ENCODE data around the gene METTL22. TPM values are rescaled to one million over a fixed set of nuclear protein-coding genes. Genes with fewer than 3 reads are reported as not detected.

METTL22 gene
- total RNA-seq, 4 donors from 2014 or later: 30.0 to 71.0 (median 53.9) TPM

GRCh38 chr16:8611122-8611521, 10.4 kb upstream of the METTL22 start:
- H3K4me3 ChIP-seq: no peak overlapping the region
- no peak overlapping the region for H3K27ac ChIP-seq
- no peaks in the 10 kb centered on the region for H3K36me3 ChIP-seq
- H3K27me3 ChIP-seq: no peaks in the 10 kb centered on the region
- no peaks in the 10 kb centered on the region for H3K9me3 ChIP-seq
- H3K4me1 ChIP-seq: no peaks in the 10 kb centered on the region
- intact Hi-C loops (cut with DNase I; ENCODE audit: low total_unique reads) (no loop called here), in situ Hi-C loops (cut with MboI; ENCODE audit: low pct_ligation_motif_present in 1 of 4, low pct_unique_long_range_greater_than_20kb in 1 of 4, low sequenced_read_pairs in 3 of 4) (no loop called here)
- no peak for DNase-seq
- TF ChIP-seq POLR2A (IDR thresholded peaks at IDR 0.05) (no peak), POLR2AphosphoS5 (IDR thresholded peaks at IDR 0.05) (no peak), EP300 (IDR thresholded peaks at IDR 0.05; ENCODE audit: low read depth) (no peak), CTCF (IDR thresholded peaks at IDR 0.05) (no peak)
- WGBS, 2 donors (ENCODE audit: low coverage in 1 of 2): 72% methylated on average over 4 of the region's 4 CpGs; no CpG with 5 or more reads in 1 of the 2 donors

GRCh38 chr16:8611886-8612600, 9.5 kb upstream of the METTL22 start:
- 70 to 87% methylated on average over 1 of the region's 1 CpG for WGBS, 2 donors (ENCODE audit: low coverage in 1 of 2)
- no peaks in the 10 kb centered on the region for H3K4me1 ChIP-seq
- no peak for DNase-seq
- H3K4me3 ChIP-seq: no peak overlapping the region
- no peaks in the 10 kb centered on the region for H3K27me3 ChIP-seq
- in situ Hi-C loops (cut with MboI; ENCODE audit: low pct_ligation_motif_present in 1 of 4, low pct_unique_long_range_greater_than_20kb in 1 of 4, low sequenced_read_pairs in 3 of 4): no loop called here
- no peak overlapping the region for H3K27ac ChIP-seq
- H3K36me3 ChIP-seq: no peaks in the 10 kb centered on the region
- no peaks in the 10 kb centered on the region for H3K9me3 ChIP-seq
- TF ChIP-seq POLR2AphosphoS5 (IDR thresholded peaks at IDR 0.05) (no peak), POLR2A (IDR thresholded peaks at IDR 0.05) (no peak), CTCF (IDR thresholded peaks at IDR 0.05) (no peak), EP300 (IDR thresholded peaks at IDR 0.05; ENCODE audit: low read depth) (no peak)
- intact Hi-C loops (cut with DNase I; ENCODE audit: low total_unique reads): no loop called here

GRCh38 chr16:8614435-8615029, 7.0 kb upstream of the METTL22 start:
- Histone ChIP-seq H3K27ac (no peak overlapping the region), H3K36me3 (no peaks in the 10 kb centered on the region), H3K9me3 (no peaks in the 10 kb centered on the region), H3K27me3 (no peaks in the 10 kb centered on the region), H3K4me1 (no peaks in the 10 kb centered on the region), H3K4me3 (no peak overlapping the region)
- whole genome bisulfite sequencing, 2 donors (ENCODE audit: low coverage in 1 of 2): 50 to 64% methylated on average over 9 of the region's 9 CpGs
- no peak for DNase-seq
- TF ChIP-seq POLR2A (IDR thresholded peaks at IDR 0.05): no peak
- TF ChIP-seq CTCF (IDR thresholded peaks at IDR 0.05): no peak
- TF ChIP-seq EP300 (IDR thresholded peaks at IDR 0.05; ENCODE audit: low read depth): no peak
- no peak for TF ChIP-seq POLR2AphosphoS5 (IDR thresholded peaks at IDR 0.05)
- intact Hi-C loops (cut with DNase I; ENCODE audit: low total_unique reads): no loop called here
- in situ Hi-C loops (cut with MboI; ENCODE audit: low pct_ligation_motif_present in 1 of 4, low pct_unique_long_range_greater_than_20kb in 1 of 4, low sequenced_read_pairs in 3 of 4): no loop called here

GRCh38 chr16:8619671-8620370, 1.7 kb upstream of the METTL22 start:
- DNase-seq: no peak
- 65 to 71% methylated on average over 4 to 5 of the region's 5 CpGs for WGBS, 2 donors (ENCODE audit: low coverage in 1 of 2)
- no peaks in the 10 kb centered on the region for H3K36me3 ChIP-seq
- H3K4me1 ChIP-seq: peaks cover 0 to 14% (median 4%) of the 10 kb centered on the region in 4 donors
- no peaks in the 10 kb centered on the region for H3K27me3 ChIP-seq
- H3K4me3 ChIP-seq: no peak overlapping the region
- intact Hi-C loops (cut with DNase I; ENCODE audit: low total_unique reads) (no loop called here), in situ Hi-C loops (cut with MboI; ENCODE audit: low pct_ligation_motif_present in 1 of 4, low pct_unique_long_range_greater_than_20kb in 1 of 4, low sequenced_read_pairs in 3 of 4) (no loop called here)
- no peak overlapping the region for H3K27ac ChIP-seq
- TF ChIP-seq EP300 (IDR thresholded peaks at IDR 0.05; ENCODE audit: low read depth): no peak
- no peak for TF ChIP-seq CTCF (IDR thresholded peaks at IDR 0.05)
- no peak for TF ChIP-seq POLR2AphosphoS5 (IDR thresholded peaks at IDR 0.05)
- TF ChIP-seq POLR2A (IDR thresholded peaks at IDR 0.05): no peak
- no peaks in the 10 kb centered on the region for H3K9me3 ChIP-seq

All from transverse colon (tissue), 4 donors.